Endothelial cell of umbilical vein (primary cell): Measurements from ENCODE around the gene KIFC3. TPM values are rescaled to one million over a fixed set of nuclear protein-coding genes. Genes with fewer than 3 reads are reported as not detected.

Experiments used
- BruUV-seq: library from RNA; stranded (reverse); fragments of 400-500 nt; replicated peaks from 2 replicates; lab custom pipeline; 2021; lab: Mats Ljungman, UMichigan
- CTCF ChIA-PET: fragments of 300-600, 350-600 bp; sonication (Branson Sonifier 250); formaldehyde crosslinking; loops from one replicate; lab custom pipeline; 2021; ENCODE audit warnings: antibody characterized with exemption, inconsistent platforms; lab: Charles Lee
- POLR2A ChIA-PET: fragments of 300-600, 350-600 bp; sonication (Branson Sonifier 250); formaldehyde crosslinking; loops from one replicate; lab custom pipeline; 2021; ENCODE audit warnings: antibody characterized with exemption, inconsistent platforms; lab: Charles Lee
- DNase-seq: peaks from one replicate; pipeline ENCODE4 v3.0.0-alpha.2; 2011; ENCODE audit warnings: low read depth, low spot score
- FAIRE-seq: peaks from 2 replicates; lab custom pipeline; 2011; peaks lifted over from hg19 to GRCh38; lab: Jason Lieb, UNC
- H2AFZ ChIP-seq: 2 replicates; pipeline ENCODE4 v1.6.0; 2012; ENCODE audit warnings: low read depth, low read length, control low read depth, inconsistent platforms
- H3K27ac ChIP-seq: 2 replicates; pipeline ENCODE4 v1.5.1; 2011; ENCODE audit warnings: low read depth, mild to moderate bottlenecking, control low read depth, low read length, moderate library complexity; ENCODE audit not compliant: insufficient read depth
- H3K27me3 ChIP-seq, 2 experiments: 2 replicates each; pipeline versions ENCODE4 v1.6.0 to v1.6.1; 2011; ENCODE audit warnings: low read length in 2 of 2, mixed read lengths in 1 of 2; ENCODE audit not compliant: control insufficient read depth in 2 of 2, insufficient read depth in 2 of 2
- H3K36me3 ChIP-seq, 2 experiments: 2 replicates in 1 of 2; 3 replicates in 1 of 2; pipeline ENCODE4 v1.5.1; 2011; ENCODE audit warnings: low read length in 2 of 2, mild to moderate bottlenecking in 1 of 2, moderate library complexity in 1 of 2; ENCODE audit not compliant: control insufficient read depth in 2 of 2, insufficient read depth in 2 of 2; ENCODE audit errors: extremely low read depth in 1 of 2
- H3K4me1 ChIP-seq: 3 replicates; pipeline ENCODE4 v1.5.1; 2011; ENCODE audit warnings: mild to moderate bottlenecking, low read length; ENCODE audit not compliant: control insufficient read depth, insufficient read depth; ENCODE audit errors: extremely low read depth
- H3K4me2 ChIP-seq: 2 replicates; pipeline ENCODE4 v1.6.1; 2011; ENCODE audit warnings: low read length, control low read depth, mixed read lengths; ENCODE audit not compliant: insufficient read depth
- H3K4me3 ChIP-seq, 3 experiments: fragments of 200-600 bp in 1 of 3; sonication (generic), shearing (Covaris generic) in 1 of 3; replicated peaks in 1 of 3; 2 replicates each; pipeline ENCODE4 v1.5.1; 2011 to 2016; ENCODE audit warnings: control low read depth in 3 of 3, low read length in 3 of 3, mild to moderate bottlenecking in 2 of 3, inconsistent platforms in 1 of 3, low read depth in 1 of 3, moderate library complexity in 1 of 3; ENCODE audit not compliant: insufficient read depth in 1 of 3
- H3K79me2 ChIP-seq: 2 replicates; pipeline ENCODE4 v1.6.0; 2012; ENCODE audit warnings: low read length, inconsistent platforms; ENCODE audit not compliant: control insufficient read depth, insufficient read depth
- H3K9ac ChIP-seq: replicated peaks from 2 replicates; pipeline ENCODE3; 2011; ENCODE audit warnings: low read length, control low read depth; ENCODE audit not compliant: insufficient read depth; ENCODE audit errors: extremely low read depth
- H3K9me1 ChIP-seq: replicated peaks from 3 replicates; pipeline ENCODE4 v1.6.0; 2011; ENCODE audit warnings: mild to moderate bottlenecking, low read length; ENCODE audit not compliant: control insufficient read depth, insufficient read depth; ENCODE audit errors: extremely low read depth
- H3K9me3 ChIP-seq: replicated peaks from 2 replicates; pipeline ENCODE4 v1.5.1; 2012; ENCODE audit warnings: low read length, inconsistent platforms; ENCODE audit not compliant: control insufficient read depth, insufficient read depth
- H4K20me1 ChIP-seq: replicated peaks from 2 replicates; pipeline ENCODE3; 2011; ENCODE audit warnings: mild to moderate bottlenecking, low read length; ENCODE audit not compliant: control insufficient read depth, insufficient read depth; ENCODE audit errors: extremely low read depth
- EZH2 ChIP-seq: IDR thresholded peaks from 2 replicates; pipeline ENCODE4 v1.6.1; 2012; ENCODE audit warnings: borderline replicate concordance, low read depth, mild to moderate bottlenecking, moderate library complexity, low read length, inconsistent platforms; ENCODE audit not compliant: severe bottlenecking
- FOS ChIP-seq: IDR thresholded peaks from 2 replicates; pipeline ENCODE4 v1.6.1; 2011; ENCODE audit warnings: mild to moderate bottlenecking, low read length, moderate library complexity, borderline replicate concordance; ENCODE audit not compliant: insufficient read depth
- GATA2 ChIP-seq: IDR thresholded peaks from 2 replicates; pipeline ENCODE4 v1.7.0; 2011; ENCODE audit warnings: low read depth, mild to moderate bottlenecking, moderate library complexity, mixed read lengths, low read length; ENCODE audit not compliant: insufficient read length, insufficient read depth
- JUN ChIP-seq: IDR thresholded peaks from 2 replicates; pipeline ENCODE4 v1.6.1; 2011; ENCODE audit warnings: borderline replicate concordance, low read depth; ENCODE audit not compliant: insufficient read length, insufficient read depth
- MYC ChIP-seq: IDR thresholded peaks from one replicate; pipeline ENCODE4 v1.6.1; 2011; ENCODE audit warnings: mild to moderate bottlenecking, low read depth, low read length
- POLR2A ChIP-seq: IDR thresholded peaks from 2 replicates; pipeline ENCODE4 v1.6.1; 2012; ENCODE audit warnings: low read depth, mild to moderate bottlenecking, control low read depth, low read length
- POLR2AphosphoS5 ChIP-seq: IDR thresholded peaks from 2 replicates; pipeline ENCODE4 v1.6.1; 2012; ENCODE audit warnings: low read depth, mild to moderate bottlenecking, control low read depth, low read length, moderate library complexity; ENCODE audit not compliant: insufficient read depth
- dilution Hi-C: fragments of 300-500 bp; cut with MboI; formaldehyde crosslinking; loops from one replicate; pipeline ENCODE4 v1.15.0; 2019; ENCODE audit warnings: low sequenced_read_pairs; ENCODE audit not compliant: extremely low pct_ligation_motif_present
- intact Hi-C: fragments of 100-400 bp; cut with micrococcal nuclease; formaldehyde crosslinking; loops from one replicate; pipeline ENCODE4 v1.10.0; 2022
- polyA plus RNA-seq, 4 experiments: library from polyadenylated mRNA; depleted of rRNA in 3 of 4; stranded (reverse) in 3 of 4; unstranded in 1 of 4; fragments of >200 nt; gene quantifications; 2 replicates each; pipeline versions ENCODE4 v1.2.1 to v1.2.3, GENCODE V29; 2011 to 2012; ENCODE audit warnings: missing spikeins in 1 of 4
- total RNA-seq: library from RNA; stranded (reverse); gene quantifications from 2 replicates; pipeline ENCODE4 v1.2.3, GENCODE V29; 2021
- TF ChIP-seq, protein P1 (sequence below), 2 donors: IDR thresholded peaks; 1 replicate in 1 of 2; 2 replicates in 1 of 2; pipeline ENCODE4 v1.5.1; 2011; ENCODE audit warnings: low read length in 2 of 2, mild to moderate bottlenecking in 2 of 2, moderate library complexity in 2 of 2, control low read depth in 1 of 2, inconsistent platforms in 1 of 2, low read depth in 1 of 2; ENCODE audit not compliant: insufficient read depth in 1 of 2; ENCODE audit errors: extremely low read depth in 1 of 2
- TF ChIP-seq, protein P2 (sequence below): IDR thresholded peaks from 2 replicates; pipeline ENCODE4 v1.6.1; 2011; ENCODE audit not compliant: insufficient read depth, insufficient read length

The KIFC3 gene
- total and polyA plus RNA-seq, 2 donors (not counting 3 experiments of a cell fraction or from before 2014, with no cell fraction given) = 36.3 to 62.2 TPM

DNA sequence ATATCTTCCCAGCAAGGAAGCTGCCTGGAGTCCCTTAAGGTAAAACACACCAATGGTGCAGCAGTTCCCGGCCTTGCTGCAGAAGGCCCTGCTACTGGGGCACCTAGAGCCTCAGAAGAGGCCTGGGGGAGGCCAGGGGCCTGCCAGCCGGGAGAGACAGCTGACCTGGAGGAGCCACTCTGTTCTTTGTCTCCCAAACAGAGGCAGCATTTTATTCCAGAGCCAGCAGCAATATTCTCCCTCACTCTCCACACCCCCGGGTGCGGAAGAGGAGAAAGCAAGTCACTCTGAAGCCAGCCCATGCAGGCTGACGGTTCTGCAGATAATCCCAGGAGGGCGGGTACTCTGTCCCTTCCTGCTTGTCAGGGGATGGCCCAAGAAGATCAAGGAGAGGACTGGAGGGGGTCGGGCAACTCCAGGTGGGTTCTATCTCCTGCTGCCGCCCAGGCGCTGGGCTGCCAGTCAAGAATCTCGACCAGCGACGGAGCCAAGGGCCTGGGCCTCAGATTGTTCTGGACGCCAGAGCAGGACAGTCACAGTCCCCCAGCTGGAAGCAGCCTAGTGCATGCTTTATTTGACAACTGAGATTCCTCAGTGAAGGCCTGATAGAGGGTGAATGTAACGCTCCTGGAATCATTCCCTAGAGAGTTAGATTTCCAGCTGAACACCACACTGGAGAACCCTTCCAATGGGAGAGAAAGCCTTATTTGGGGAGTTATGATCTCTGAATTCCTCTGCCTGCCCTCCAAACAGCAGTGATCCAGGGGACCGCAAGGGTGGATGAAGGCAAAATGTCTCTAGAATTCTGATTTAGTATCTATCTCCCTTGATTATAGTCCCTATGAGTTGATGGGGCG, 1.1 kb upstream of the KIFC3 start:
- Histone ChIP-seq H2AFZ (peak overlapping the region; percentile 37), H3K27me3 (no peaks in the 10 kb centered on the region), H3K9me3 (no peaks in the 10 kb centered on the region), H3K27ac (no peak overlapping the region), H3K4me2 (no peak overlapping the region), H3K9me1 (no peaks in the 10 kb centered on the region), H3K36me3 (no peaks in the 10 kb centered on the region), H3K79me2 (peaks cover 14% of the 10 kb centered on the region), H3K4me3 (no peak overlapping the region), H3K9ac (no peak overlapping the region), H3K4me1 (peaks cover 30% of the 10 kb centered on the region), H4K20me1 (no peaks in the 10 kb centered on the region)
- dilution Hi-C loops = no loop called here
- CTCF ChIA-PET = interaction anchor here (1.4 to 4.3 kb wide), 3 partner anchors 37 to 60 kb away, joined by 3 to 29 read pairs (median 3); no protein-coding TSS in a partner anchor
- DNase-seq (no peak), FAIRE-seq (no peak)
- POLR2A ChIA-PET = no interaction called here
- TF ChIP-seq, protein P1, sequence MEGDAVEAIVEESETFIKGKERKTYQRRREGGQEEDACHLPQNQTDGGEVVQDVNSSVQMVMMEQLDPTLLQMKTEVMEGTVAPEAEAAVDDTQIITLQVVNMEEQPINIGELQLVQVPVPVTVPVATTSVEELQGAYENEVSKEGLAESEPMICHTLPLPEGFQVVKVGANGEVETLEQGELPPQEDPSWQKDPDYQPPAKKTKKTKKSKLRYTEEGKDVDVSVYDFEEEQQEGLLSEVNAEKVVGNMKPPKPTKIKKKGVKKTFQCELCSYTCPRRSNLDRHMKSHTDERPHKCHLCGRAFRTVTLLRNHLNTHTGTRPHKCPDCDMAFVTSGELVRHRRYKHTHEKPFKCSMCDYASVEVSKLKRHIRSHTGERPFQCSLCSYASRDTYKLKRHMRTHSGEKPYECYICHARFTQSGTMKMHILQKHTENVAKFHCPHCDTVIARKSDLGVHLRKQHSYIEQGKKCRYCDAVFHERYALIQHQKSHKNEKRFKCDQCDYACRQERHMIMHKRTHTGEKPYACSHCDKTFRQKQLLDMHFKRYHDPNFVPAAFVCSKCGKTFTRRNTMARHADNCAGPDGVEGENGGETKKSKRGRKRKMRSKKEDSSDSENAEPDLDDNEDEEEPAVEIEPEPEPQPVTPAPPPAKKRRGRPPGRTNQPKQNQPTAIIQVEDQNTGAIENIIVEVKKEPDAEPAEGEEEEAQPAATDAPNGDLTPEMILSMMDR (IDR thresholded peaks at IDR 0.05; ENCODE audit: extremely low read depth in 1 of 2, insufficient read depth in 1 of 2, low read depth in 1 of 2, low read length in 2 of 2) = no peak
- TF ChIP-seq JUN = no peak
- no peak for TF ChIP-seq GATA2
- TF ChIP-seq POLR2AphosphoS5 = no peak
- TF ChIP-seq, protein P2, sequence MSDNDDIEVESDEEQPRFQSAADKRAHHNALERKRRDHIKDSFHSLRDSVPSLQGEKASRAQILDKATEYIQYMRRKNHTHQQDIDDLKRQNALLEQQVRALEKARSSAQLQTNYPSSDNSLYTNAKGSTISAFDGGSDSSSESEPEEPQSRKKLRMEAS = no peak
- no peak for TF ChIP-seq FOS
- no peak for TF ChIP-seq EZH2
- TF ChIP-seq POLR2A = no peak
- no peak for TF ChIP-seq MYC
- intact Hi-C loops = loop anchor here (5.0 kb wide), 1 partner anchor 89 kb away; no protein-coding TSS in a partner anchor
- no TSS peak for BruUV-seq
